ENCODE data around the gene MFAP3L.

MFAP3L gene

GRCh38 chr4:170015285-170015684 lies 10.9 kb downstream of the MFAP3L start:
- DNase-seq: no peak

GRCh38 chr4:170014359-170015011 lies 11.7 kb downstream of the MFAP3L start:
- DNase-seq: no peak

- DNase-seq: no peak
Measured at GRCh38 chr4:170012629-170012958, 13.6 kb downstream of the MFAP3L start.

- DNase-seq: no peak
Measured at GRCh38 chr4:170011921-170012628, 14.1 kb downstream of the MFAP3L start.

GRCh38 chr4:170009291-170009690 lies 16.9 kb downstream of the MFAP3L start:
- no peak for DNase-seq

GRCh38 chr4:170008801-170009200 lies 17.4 kb downstream of the MFAP3L start:
- no peak for DNase-seq

- DNase-seq: no peak
Measured at GRCh38 chr4:170008371-170008770, 17.8 kb downstream of the MFAP3L start.

- no peak for DNase-seq
Measured at GRCh38 chr4:170007113-170007512, 19.1 kb downstream of the MFAP3L start.

- no peak for DNase-seq
Measured at GRCh38 chr4:170005472-170005871, 20.7 kb downstream of the MFAP3L start.

- DNase-seq: no peak
Measured at GRCh38 chr4:170004651-170005295, 21.4 kb downstream of the MFAP3L start.

GRCh38 chr4:170003071-170004070 lies 22.8 kb downstream of the MFAP3L start:
- no peak for DNase-seq

GRCh38 chr4:170001745-170002267 lies 24.4 kb downstream of the MFAP3L start:
- no peak for DNase-seq

- DNase-seq: no peak
Measured at GRCh38 chr4:170001011-170001744, 25.0 kb downstream of the MFAP3L start.

- no peak for DNase-seq
Measured at GRCh38 chr4:169999923-170000322, 26.3 kb downstream of the MFAP3L start.

GRCh38 chr4:169998981-169999380 lies 27.2 kb downstream of the MFAP3L start:
- DNase-seq: no peak

GRCh38 chr4:169996379-169997240 lies 29.6 kb downstream of the MFAP3L start:
- DNase-seq: no peak

GRCh38 chr4:169993531-169993930 lies 32.7 kb downstream of the MFAP3L start:
- DNase-seq: no peak

GRCh38 chr4:169988252-169988651 lies 37.9 kb downstream of the MFAP3L start:
- no peak for DNase-seq

GRCh38 chr4:169987327-169988228 lies 38.6 kb downstream of the MFAP3L start:
- DNase-seq: no peak

GRCh38 chr4:169986369-169986768 lies 39.8 kb downstream of the MFAP3L start:
- DNase-seq: no peak
